NB4 (cell line): ENCODE results near the gene OR12D1.

ENCODE experiments used
- MYC ChIP-seq: IDR thresholded peaks from 2 replicates; pipeline ENCODE4 v1.6.1; 2011; ENCODE audit warnings: low read depth, low read length
- POLR2A ChIP-seq: IDR thresholded peaks from 2 replicates; pipeline ENCODE4 v1.6.1; 2011; ENCODE audit warnings: mild to moderate bottlenecking; ENCODE audit not compliant: insufficient read length; ENCODE audit errors: extremely low read depth
- TF ChIP-seq, protein P1 (sequence below): IDR thresholded peaks from one replicate; pipeline ENCODE4 v1.5.1; 2012; ENCODE audit warnings: low read depth, low read length
- TF ChIP-seq, protein P2 (sequence below): IDR thresholded peaks from 2 replicates; pipeline ENCODE4 v1.6.1; 2011; ENCODE audit warnings: low read depth, low read length

DNA sequence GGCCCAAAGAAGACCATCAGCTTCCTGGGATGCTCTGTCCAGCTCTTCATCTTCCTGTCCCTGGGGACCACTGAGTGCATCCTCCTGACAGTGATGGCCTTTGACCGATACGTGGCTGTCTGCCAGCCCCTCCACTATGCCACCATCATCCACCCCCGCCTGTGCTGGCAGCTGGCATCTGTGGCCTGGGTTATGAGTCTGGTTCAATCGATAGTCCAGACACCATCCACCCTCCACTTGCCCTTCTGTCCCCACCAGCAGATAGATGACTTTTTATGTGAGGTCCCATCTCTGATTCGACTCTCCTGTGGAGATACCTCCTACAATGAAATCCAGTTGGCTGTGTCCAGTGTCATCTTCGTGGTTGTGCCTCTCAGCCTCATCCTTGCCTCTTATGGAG is 47.3 kb downstream of the OR12D1 start:
- TF ChIP-seq, protein P1, sequence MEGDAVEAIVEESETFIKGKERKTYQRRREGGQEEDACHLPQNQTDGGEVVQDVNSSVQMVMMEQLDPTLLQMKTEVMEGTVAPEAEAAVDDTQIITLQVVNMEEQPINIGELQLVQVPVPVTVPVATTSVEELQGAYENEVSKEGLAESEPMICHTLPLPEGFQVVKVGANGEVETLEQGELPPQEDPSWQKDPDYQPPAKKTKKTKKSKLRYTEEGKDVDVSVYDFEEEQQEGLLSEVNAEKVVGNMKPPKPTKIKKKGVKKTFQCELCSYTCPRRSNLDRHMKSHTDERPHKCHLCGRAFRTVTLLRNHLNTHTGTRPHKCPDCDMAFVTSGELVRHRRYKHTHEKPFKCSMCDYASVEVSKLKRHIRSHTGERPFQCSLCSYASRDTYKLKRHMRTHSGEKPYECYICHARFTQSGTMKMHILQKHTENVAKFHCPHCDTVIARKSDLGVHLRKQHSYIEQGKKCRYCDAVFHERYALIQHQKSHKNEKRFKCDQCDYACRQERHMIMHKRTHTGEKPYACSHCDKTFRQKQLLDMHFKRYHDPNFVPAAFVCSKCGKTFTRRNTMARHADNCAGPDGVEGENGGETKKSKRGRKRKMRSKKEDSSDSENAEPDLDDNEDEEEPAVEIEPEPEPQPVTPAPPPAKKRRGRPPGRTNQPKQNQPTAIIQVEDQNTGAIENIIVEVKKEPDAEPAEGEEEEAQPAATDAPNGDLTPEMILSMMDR: no peak
- TF ChIP-seq POLR2A: no peak
- no peak for TF ChIP-seq MYC
- TF ChIP-seq, protein P2, sequence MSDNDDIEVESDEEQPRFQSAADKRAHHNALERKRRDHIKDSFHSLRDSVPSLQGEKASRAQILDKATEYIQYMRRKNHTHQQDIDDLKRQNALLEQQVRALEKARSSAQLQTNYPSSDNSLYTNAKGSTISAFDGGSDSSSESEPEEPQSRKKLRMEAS: no peak
